Thyroid gland (tissue), 4 donors: Measurements from ENCODE around the gene FAM227A. TPM values are rescaled to one million over a fixed set of nuclear protein-coding genes. Genes with fewer than 3 reads are reported as not detected.

Source experiments
- DNase-seq, 2 donors: peaks; one replicate each; pipeline ENCODE4 v3.0.0-alpha.2; 2019
- H3K27ac ChIP-seq, 3 donors: fragments of 200-600 bp; sonication (generic); 1 replicate in 2 of 3; 2 replicates in 1 of 3; pipeline ENCODE4 v1.5.1; 2016 to 2019; ENCODE audit warnings: mild to moderate bottlenecking in 1 of 3, moderate library complexity in 1 of 3
- H3K27me3 ChIP-seq: fragments of 200-600 bp; sonication (generic); one replicate; pipeline ENCODE4 v1.5.1; 2019
- H3K36me3 ChIP-seq, 2 donors: fragments of 200-600 bp; sonication (generic); one replicate each; pipeline ENCODE4 v1.5.1; 2016 to 2019
- H3K4me1 ChIP-seq, 2 donors: fragments of 200-600 bp; sonication (generic); one replicate each; pipeline ENCODE4 v1.5.1; 2017 to 2019
- H3K4me3 ChIP-seq, 3 donors: fragments of 200-600 bp; sonication (generic); replicated peaks in 1 of 3; 1 replicate in 2 of 3; 2 replicates in 1 of 3; pipeline ENCODE4 v1.5.1; 2016; ENCODE audit warnings: mild to moderate bottlenecking in 1 of 3
- H3K9me3 ChIP-seq: fragments of 200-600 bp; sonication (generic); one replicate; pipeline ENCODE4 v1.5.1; 2017
- POLR2A ChIP-seq, 2 donors: fragments of 450-650 bp; IDR thresholded peaks; one replicate each; pipeline ENCODE4 v1.6.1; 2017; ENCODE audit warnings: antibody characterized with exemption in 2 of 2, mild to moderate bottlenecking in 2 of 2, moderate library complexity in 1 of 2
- WGBS, 2 donors: methylation state at CpG; one replicate each; pipeline ENCODE4 v1.1.5; 2017; 5-methylcytosine and 5-hydroxymethylcytosine counted together
- intact Hi-C: fragments of 100-400 bp; cut with DNase I; formaldehyde crosslinking; loops from one replicate; pipeline ENCODE4 v1.15.1; 2023
- total RNA-seq, 4 donors: library from RNA; depleted of rRNA; stranded (reverse); fragments of >200 nt; gene quantifications; one replicate each; pipeline ENCODE4 v1.2.3, GENCODE V29; 2016
- TF ChIP-seq, protein P1 (sequence below), 6 experiments: fragments of 200-600 bp in 3 of 6; fragments of 450-650 bp in 3 of 6; sonication (generic) in 3 of 6; IDR thresholded peaks; one replicate each; pipeline ENCODE4 v1.5.1; 2016 to 2019; ENCODE audit warnings: antibody characterized with exemption in 6 of 6, mild to moderate bottlenecking in 2 of 6, inconsistent platforms in 1 of 6, moderate library complexity in 1 of 6

FAM227A gene
- total RNA-seq, 4 donors from 2014 or later, result 8.4 to 12.6 (median 10.4) TPM

DNA sequence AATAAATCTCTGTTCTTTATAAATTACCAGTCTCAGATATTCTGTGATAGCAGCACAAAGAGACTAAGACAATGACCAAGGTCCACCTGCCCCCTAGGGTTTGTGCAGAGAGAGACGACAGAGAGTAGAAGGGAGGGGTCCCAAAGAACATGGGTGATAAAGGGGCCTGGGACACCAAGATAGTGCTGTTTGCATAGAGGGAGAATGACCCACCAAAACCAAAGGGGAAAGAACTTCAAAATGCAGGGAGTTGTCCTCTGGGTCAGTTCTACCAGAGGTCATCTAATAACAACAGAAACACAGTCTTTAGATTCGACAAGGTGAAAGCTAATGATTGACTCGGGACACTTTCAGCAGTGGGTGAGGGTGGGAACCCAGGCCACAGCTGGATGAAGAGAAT is 23.7 kb downstream of the FAM227A start:
- Histone ChIP-seq H3K36me3 (no peaks in the 10 kb centered on the region), H3K4me3 (no peak overlapping the region), H3K9me3 (no peaks in the 10 kb centered on the region), H3K27ac (no peak overlapping the region), H3K27me3 (no peaks in the 10 kb centered on the region), H3K4me1 (no peaks in the 10 kb centered on the region)
- intact Hi-C loops, result no loop called here
- no peak for DNase-seq
- WGBS, 2 donors, result 82 to 89% methylated on average over 3 of the region's 3 CpGs
- TF ChIP-seq, protein P1, sequence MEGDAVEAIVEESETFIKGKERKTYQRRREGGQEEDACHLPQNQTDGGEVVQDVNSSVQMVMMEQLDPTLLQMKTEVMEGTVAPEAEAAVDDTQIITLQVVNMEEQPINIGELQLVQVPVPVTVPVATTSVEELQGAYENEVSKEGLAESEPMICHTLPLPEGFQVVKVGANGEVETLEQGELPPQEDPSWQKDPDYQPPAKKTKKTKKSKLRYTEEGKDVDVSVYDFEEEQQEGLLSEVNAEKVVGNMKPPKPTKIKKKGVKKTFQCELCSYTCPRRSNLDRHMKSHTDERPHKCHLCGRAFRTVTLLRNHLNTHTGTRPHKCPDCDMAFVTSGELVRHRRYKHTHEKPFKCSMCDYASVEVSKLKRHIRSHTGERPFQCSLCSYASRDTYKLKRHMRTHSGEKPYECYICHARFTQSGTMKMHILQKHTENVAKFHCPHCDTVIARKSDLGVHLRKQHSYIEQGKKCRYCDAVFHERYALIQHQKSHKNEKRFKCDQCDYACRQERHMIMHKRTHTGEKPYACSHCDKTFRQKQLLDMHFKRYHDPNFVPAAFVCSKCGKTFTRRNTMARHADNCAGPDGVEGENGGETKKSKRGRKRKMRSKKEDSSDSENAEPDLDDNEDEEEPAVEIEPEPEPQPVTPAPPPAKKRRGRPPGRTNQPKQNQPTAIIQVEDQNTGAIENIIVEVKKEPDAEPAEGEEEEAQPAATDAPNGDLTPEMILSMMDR (IDR thresholded peaks at IDR 0.05), result no peak
- no peak for TF ChIP-seq POLR2A (IDR thresholded peaks at IDR 0.05)

DNA sequence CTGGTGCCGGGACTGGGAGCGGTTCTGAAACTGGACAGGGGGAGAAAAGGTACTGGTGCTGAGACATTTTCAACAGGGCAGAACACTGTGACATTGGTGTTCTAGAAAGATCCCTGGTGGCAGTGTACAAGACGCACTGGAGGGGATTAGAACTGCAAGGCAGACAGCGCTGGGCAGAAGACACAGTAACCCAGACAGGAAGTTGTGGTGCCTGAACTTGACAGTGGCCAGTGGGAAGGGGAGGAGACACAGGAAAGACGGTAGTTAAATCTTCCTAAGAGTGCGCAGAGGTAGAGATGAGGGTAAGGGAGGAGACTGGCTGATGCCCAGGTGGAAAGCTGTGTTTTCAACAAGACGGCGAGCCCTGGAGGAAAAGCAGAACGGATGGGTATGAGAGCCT is 24.5 kb downstream of the FAM227A start:
- DNase-seq, result no peak
- no peak overlapping the region for H3K4me3 ChIP-seq
- intact Hi-C loops, result no loop called here
- TF ChIP-seq POLR2A (IDR thresholded peaks at IDR 0.05), result no peak
- TF ChIP-seq, protein P1 (IDR thresholded peaks at IDR 0.05), result no peak
- no peaks in the 10 kb centered on the region for H3K4me1 ChIP-seq
- 88 to 90% methylated on average over 9 of the region's 9 CpGs for WGBS, 2 donors
- no peaks in the 10 kb centered on the region for H3K27me3 ChIP-seq
- H3K9me3 ChIP-seq, result no peaks in the 10 kb centered on the region
- H3K27ac ChIP-seq, result no peak overlapping the region
- H3K36me3 ChIP-seq, result no peaks in the 10 kb centered on the region

DNA sequence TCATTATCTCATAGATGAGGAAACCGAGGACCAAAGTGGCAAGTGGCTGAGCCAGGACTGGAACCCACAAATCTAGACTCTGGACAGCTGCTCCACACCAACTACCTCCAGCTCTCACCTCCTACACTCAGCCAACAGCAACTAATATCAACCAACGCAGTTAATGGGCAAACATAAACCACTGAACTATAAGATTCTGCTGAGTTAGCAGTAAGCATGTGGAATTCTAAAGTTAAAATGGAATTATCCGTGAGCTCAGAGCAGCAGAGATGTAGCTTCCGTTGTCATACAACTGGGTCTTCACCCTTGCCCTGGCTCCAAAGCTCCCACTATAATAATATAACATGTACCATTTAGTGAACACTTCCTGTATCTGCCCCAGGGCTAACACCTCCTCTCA is 27.1 kb downstream of the FAM227A start:
- H3K27me3 ChIP-seq, result no peaks in the 10 kb centered on the region
- no peak overlapping the region for H3K27ac ChIP-seq
- no peak overlapping the region for H3K4me3 ChIP-seq
- H3K4me1 ChIP-seq, result no peaks in the 10 kb centered on the region
- no peaks in the 10 kb centered on the region for H3K36me3 ChIP-seq
- H3K9me3 ChIP-seq, result no peaks in the 10 kb centered on the region
- intact Hi-C loops, result no loop called here
- WGBS, 2 donors, result 88 to 90% methylated on average over 4 of the region's 4 CpGs
- no peak for TF ChIP-seq POLR2A (IDR thresholded peaks at IDR 0.05)
- TF ChIP-seq, protein P1 (IDR thresholded peaks at IDR 0.05), result no peak
- no peak for DNase-seq

DNA sequence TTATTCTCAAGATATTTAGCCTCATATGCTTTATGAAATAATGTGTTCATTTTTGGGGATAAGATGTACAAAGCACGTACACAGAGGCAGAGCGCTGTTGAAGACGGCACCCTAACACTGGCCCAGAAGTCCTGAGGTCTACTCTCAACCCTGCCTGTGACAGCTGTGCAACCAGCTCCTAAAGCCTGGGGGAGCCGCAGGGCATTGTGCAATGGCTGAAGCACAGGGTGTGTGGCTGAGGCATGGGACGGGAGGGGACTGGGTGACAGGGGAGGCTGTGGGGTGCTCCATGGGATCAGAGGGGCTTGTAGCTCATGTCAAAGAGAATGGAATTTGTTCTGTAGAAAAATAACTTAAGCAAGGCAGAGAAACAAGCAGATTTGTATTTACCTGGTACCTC is 27.7 kb downstream of the FAM227A start:
- DNase-seq, result no peak
- no peaks in the 10 kb centered on the region for H3K9me3 ChIP-seq
- TF ChIP-seq POLR2A (IDR thresholded peaks at IDR 0.05), result no peak
- TF ChIP-seq, protein P1 (IDR thresholded peaks at IDR 0.05), result no peak
- no peaks in the 10 kb centered on the region for H3K27me3 ChIP-seq
- no peak overlapping the region for H3K4me3 ChIP-seq
- WGBS, 2 donors, result 86 to 89% methylated on average over 5 of the region's 5 CpGs
- H3K36me3 ChIP-seq, result no peaks in the 10 kb centered on the region
- no peak overlapping the region for H3K27ac ChIP-seq
- intact Hi-C loops, result no loop called here
- H3K4me1 ChIP-seq, result no peaks in the 10 kb centered on the region

DNA sequence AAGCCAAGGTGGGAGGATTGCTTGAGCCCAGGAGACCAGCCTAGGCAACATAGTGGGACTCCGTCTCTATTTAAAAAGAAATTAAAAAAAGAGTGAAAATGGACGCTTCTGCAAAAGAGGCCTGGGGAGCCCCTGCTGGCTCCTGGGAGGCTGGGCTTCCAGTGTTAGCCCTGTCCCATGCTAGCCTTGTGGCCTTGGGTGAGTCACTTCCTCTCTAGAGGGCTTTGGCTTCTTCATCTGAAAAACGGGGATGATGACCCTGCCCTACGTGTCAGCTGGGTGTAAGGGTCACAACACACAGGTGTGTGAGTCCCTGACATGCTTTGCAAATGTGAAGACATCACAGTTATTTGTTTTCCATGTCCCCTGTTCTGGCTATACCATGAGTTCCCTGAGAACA is 32.8 kb downstream of the FAM227A start:
- 81 to 86% methylated on average over 4 of the region's 4 CpGs for WGBS, 2 donors
- TF ChIP-seq POLR2A (IDR thresholded peaks at IDR 0.05), result no peak
- TF ChIP-seq, protein P1 (IDR thresholded peaks at IDR 0.05), result no peak

More for the DNA sequence above, 32.8 kb downstream of the FAM227A start:
- no peak for DNase-seq
- no peaks in the 10 kb centered on the region for H3K9me3 ChIP-seq
- no peak overlapping the region for H3K4me3 ChIP-seq
- intact Hi-C loops, result no loop called here
- H3K27me3 ChIP-seq, result no peaks in the 10 kb centered on the region
- H3K36me3 ChIP-seq, result no peaks in the 10 kb centered on the region
- no peak overlapping the region for H3K27ac ChIP-seq
- H3K4me1 ChIP-seq, result no peaks in the 10 kb centered on the region
